Breast epithelium (tissue), 3 donors: Measurements from ENCODE around the gene TPSD1.

Experiments used
- POLR2A ChIP-seq: fragments of 450-650 bp; IDR thresholded peaks from one replicate; pipeline ENCODE4 v1.6.1; 2016; ENCODE audit warnings: antibody characterized with exemption, mild to moderate bottlenecking, moderate library complexity
- POLR2AphosphoS5 ChIP-seq, 3 donors: sonication (generic); formaldehyde crosslinking; IDR thresholded peaks; one replicate each; pipeline ENCODE4 v1.6.1; 2017; ENCODE audit warnings: antibody characterized with exemption in 3 of 3
- TF ChIP-seq, protein P1 (sequence below), 3 donors: fragments of 450-650 bp; IDR thresholded peaks; one replicate each; pipeline ENCODE4 v1.5.1; 2016 to 2017; ENCODE audit warnings: antibody characterized with exemption in 3 of 3, mild to moderate bottlenecking in 3 of 3, moderate library complexity in 3 of 3

DNA sequence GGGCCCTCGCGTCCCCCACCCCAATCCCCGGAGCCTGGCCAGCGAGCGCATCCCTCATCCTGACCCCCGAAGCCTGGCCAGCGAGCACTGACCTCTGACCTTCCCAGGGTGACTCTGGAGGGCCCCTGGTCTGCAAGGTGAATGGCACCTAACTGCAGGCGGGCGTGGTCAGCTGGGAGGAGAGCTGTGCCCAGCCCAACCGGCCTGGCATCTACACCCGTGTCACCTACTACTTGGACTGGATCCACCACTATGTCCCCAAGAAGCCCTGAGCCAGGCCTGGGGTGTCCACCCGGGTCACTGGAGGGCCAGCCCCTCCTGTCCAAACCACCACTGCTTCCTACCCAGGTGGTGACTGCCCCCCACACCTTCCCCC is 2.3 kb downstream of the TPSD1 start:
- TF ChIP-seq, protein P1, sequence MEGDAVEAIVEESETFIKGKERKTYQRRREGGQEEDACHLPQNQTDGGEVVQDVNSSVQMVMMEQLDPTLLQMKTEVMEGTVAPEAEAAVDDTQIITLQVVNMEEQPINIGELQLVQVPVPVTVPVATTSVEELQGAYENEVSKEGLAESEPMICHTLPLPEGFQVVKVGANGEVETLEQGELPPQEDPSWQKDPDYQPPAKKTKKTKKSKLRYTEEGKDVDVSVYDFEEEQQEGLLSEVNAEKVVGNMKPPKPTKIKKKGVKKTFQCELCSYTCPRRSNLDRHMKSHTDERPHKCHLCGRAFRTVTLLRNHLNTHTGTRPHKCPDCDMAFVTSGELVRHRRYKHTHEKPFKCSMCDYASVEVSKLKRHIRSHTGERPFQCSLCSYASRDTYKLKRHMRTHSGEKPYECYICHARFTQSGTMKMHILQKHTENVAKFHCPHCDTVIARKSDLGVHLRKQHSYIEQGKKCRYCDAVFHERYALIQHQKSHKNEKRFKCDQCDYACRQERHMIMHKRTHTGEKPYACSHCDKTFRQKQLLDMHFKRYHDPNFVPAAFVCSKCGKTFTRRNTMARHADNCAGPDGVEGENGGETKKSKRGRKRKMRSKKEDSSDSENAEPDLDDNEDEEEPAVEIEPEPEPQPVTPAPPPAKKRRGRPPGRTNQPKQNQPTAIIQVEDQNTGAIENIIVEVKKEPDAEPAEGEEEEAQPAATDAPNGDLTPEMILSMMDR (IDR thresholded peaks at IDR 0.05): no peak
- TF ChIP-seq POLR2AphosphoS5 (IDR thresholded peaks at IDR 0.05) (no peak), POLR2A (no peak)
